Activated CD4-positive, alpha-beta T cell treated with anti-CD3 and anti-CD28 coated beads for 36 hours (primary cell): Measurements from ENCODE around the gene UBA3. TPM values are rescaled to one million over a fixed set of nuclear protein-coding genes. Genes with fewer than 3 reads are reported as not detected.

ENCODE experiments used
- ATAC-seq: fragments of 200-7000 bp; cut with Tn5 transposase; one replicate; pipeline ENCODE4 v1.10.0; 2021; ENCODE audit warnings: mild to moderate bottlenecking, moderate library complexity
- CTCF ChIA-PET: fragments of 350-600 bp; sonication (Branson Sonifier 250); formaldehyde crosslinking; loops from one replicate; lab custom pipeline; 2021; ENCODE audit warnings: antibody characterized with exemption; lab: Charles Lee
- POLR2A ChIA-PET: fragments of 350-600 bp; sonication (Branson Sonifier 250); formaldehyde crosslinking; loops from one replicate; lab custom pipeline; 2021; ENCODE audit warnings: antibody characterized with exemption, inconsistent platforms; lab: Charles Lee
- DNase-seq: peaks from one replicate; pipeline ENCODE4 v3.0.0-alpha.2; 2020
- H3K27ac Mint-ChIP-seq: one replicate; pipeline ENCODE4 v1.8.0; 2021; ENCODE audit warnings: mixed read lengths
- H3K27me3 Mint-ChIP-seq: one replicate; pipeline ENCODE4 v1.8.0; 2021; ENCODE audit warnings: mixed read lengths
- H3K36me3 Mint-ChIP-seq: one replicate; pipeline ENCODE4 v1.8.0; 2021; ENCODE audit warnings: low read depth, mixed read lengths
- H3K4me1 Mint-ChIP-seq: one replicate; pipeline ENCODE4 v1.8.0; 2021; ENCODE audit warnings: mixed read lengths
- H3K4me3 Mint-ChIP-seq: one replicate; pipeline ENCODE4 v1.8.0; 2021; ENCODE audit warnings: mild to moderate bottlenecking, moderate library complexity, mixed read lengths
- H3K9me3 Mint-ChIP-seq: one replicate; pipeline ENCODE4 v1.8.0; 2021; ENCODE audit warnings: low read depth, mixed read lengths
- intact Hi-C, 2 experiments: fragments of 100-400 bp; cut with DNase I in 1 of 2; cut with micrococcal nuclease in 1 of 2; formaldehyde crosslinking; loops; one replicate each; pipeline versions ENCODE4 v1.14.2 to v1.15.1; 2022 to 2024; cut with DNase I, micrococcal nuclease
- total RNA-seq, 2 experiments: library from RNA; stranded (reverse); gene quantifications; one replicate each; pipeline ENCODE4 v1.2.3, GENCODE V29; 2021

Gene UBA3
- total RNA-seq, 2 experiments from 2014 or later, result 59.5 to 72.2 TPM

- DNase-seq (no peak), ATAC-seq (no peak)
- Mint-ChIP-seq H3K36me3 (peaks cover 20% of the 10 kb centered on the region), H3K4me1 (peaks cover 24% of the 10 kb centered on the region), H3K9me3 (no peaks in the 10 kb centered on the region), H3K27ac (peak overlapping the region; percentile 81), H3K27me3 (no peaks in the 10 kb centered on the region), H3K4me3 (peak overlapping the region; percentile 77)
- ChIA-PET CTCF (interaction anchor here (0.7 to 1.3 kb wide), 5 partner anchors 9 to 265 kb away, joined by 3 to 6 read pairs (median 3); no protein-coding TSS in a partner anchor), POLR2A (interaction anchor here (0.6 to 0.8 kb wide), 2 partner anchors 12 to 1359 kb away, joined by 3 to 4 read pairs; no protein-coding TSS in a partner anchor)
- intact Hi-C loops, result loop anchor here (2.0 to 5.0 kb wide), 3 partner anchors 69 to 293 kb away; no protein-coding TSS in a partner anchor
Observed at GRCh38 chr3:69014022-69014580, 66.1 kb downstream of the UBA3 start.

DNA sequence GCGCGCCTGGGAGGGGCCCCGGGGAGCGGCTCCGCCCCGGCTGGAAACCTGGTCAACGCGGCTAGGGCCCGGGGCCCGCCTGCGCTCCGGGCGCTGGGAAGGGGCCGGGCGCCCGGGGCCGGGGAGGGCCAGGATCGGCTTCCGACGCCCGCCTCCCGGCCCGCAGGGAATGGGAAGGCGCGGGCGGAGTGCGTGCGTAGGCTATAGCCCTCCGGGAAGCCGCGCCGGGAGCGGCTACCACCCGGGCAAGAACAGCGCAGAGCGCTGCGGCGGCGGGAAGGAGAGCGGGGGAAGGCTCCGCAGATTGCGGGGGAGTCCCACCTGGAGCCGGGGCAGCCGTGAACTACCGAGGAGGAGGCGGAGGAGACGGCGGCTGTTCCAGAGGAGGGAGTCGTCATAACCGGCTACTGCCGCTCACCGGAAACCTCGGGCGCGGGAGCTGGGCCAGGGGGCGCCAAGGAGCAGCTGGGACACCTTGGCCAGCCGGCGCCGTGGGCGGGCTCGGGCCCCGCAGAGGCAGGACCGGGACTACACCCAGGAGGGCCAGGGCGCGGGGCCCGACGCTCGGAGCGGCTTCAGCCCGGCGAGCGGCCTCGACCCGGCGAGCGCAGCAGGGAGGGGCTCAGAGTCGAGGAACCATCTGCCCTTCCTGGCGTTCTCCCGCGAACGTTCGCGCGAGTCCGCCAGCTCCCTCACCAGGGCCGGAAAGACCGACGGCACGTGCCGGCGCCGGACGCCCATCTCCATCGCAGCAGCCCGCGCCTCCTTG lies 66.7 kb downstream of the UBA3 start, which contains the start of gene EOGT:
EOGT (minus strand) TSS at position 432 of the 769 bp plus-strand sequence. CDS start 3,838 bp downstream, outside the sequence.
- ChIA-PET CTCF (interaction anchor here (0.8 to 1.3 kb wide), 4 partner anchors 8 to 279 kb away, joined by 3 to 6 read pairs (median 3); no protein-coding TSS in a partner anchor), POLR2A (interaction anchor here (0.6 to 0.8 kb wide), 2 partner anchors 12 to 1358 kb away, joined by 3 to 4 read pairs; no protein-coding TSS in a partner anchor)
- peaks cover 21% of the 10 kb centered on the region for H3K36me3 Mint-ChIP-seq
- peaks cover 24% of the 10 kb centered on the region for H3K4me1 Mint-ChIP-seq
- peak within 1 kb of the TSS; percentile 77 for H3K4me3 Mint-ChIP-seq
- intact Hi-C loops, result loop anchor here (1.0 to 5.0 kb wide), 5 partner anchors 39 to 294 kb away; partner anchors contain the start of genes TMF1 (in 1 of the 2) and UBA3 (in 1 of the 2)
- peak within 1 kb of the TSS; percentile 82 for H3K27ac Mint-ChIP-seq
- H3K9me3 Mint-ChIP-seq, result no peaks in the 10 kb centered on the region
- no peaks in the 10 kb centered on the region for H3K27me3 Mint-ChIP-seq
- peak; percentile 88 for DNase-seq
- peak; percentile 85 for ATAC-seq

DNA sequence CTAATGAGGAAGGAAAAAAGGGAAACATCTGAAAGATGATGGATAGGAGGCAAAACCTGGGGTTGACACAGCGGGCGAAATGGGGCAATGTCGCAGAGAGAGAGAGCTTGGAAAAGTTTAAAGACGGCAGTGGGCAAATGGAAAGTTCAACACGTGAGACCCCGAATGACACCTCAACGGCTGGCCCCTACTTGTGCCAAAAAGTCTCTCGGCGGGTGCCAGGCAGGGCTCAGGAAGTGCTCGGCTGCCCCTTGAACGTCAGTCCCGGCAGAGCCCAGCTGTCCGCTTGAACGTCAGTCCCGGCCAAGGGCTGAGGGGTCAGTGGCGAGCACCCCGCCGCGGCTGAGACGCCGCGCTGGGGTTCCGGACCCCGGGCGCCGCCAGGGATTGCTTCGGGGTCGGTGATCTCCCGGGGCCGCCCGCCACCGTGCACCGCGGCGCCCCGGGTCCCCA lies 67.3 kb downstream of the UBA3 start:
- Mint-ChIP-seq H3K9me3 (no peaks in the 10 kb centered on the region), H3K27ac (peak overlapping the region; percentile 82)

GRCh38 chr3:69012100-69012799 lies 67.9 kb downstream of the UBA3 start:
- ChIA-PET POLR2A (no interaction called here), CTCF (interaction anchor here (0.6 to 1.9 kb wide), 6 partner anchors 10 to 299 kb away, joined by 3 to 5 read pairs (median 3); no protein-coding TSS in a partner anchor)
- no peaks in the 10 kb centered on the region for H3K27me3 Mint-ChIP-seq
- ATAC-seq (no peak), DNase-seq (no peak)
- H3K27ac Mint-ChIP-seq, result peak overlapping the region; percentile 82
- no peaks in the 10 kb centered on the region for H3K9me3 Mint-ChIP-seq
- peaks cover 19% of the 10 kb centered on the region for H3K36me3 Mint-ChIP-seq
- intact Hi-C loops, result loop anchor here in 1 of 2 experiments (2.0 to 5.0 kb wide), 3 partner anchors 69 to 295 kb away; partner anchors contain the start of gene UBA3
- peak overlapping the region; percentile 72 for H3K4me3 Mint-ChIP-seq
- H3K4me1 Mint-ChIP-seq, result peaks cover 24% of the 10 kb centered on the region

More for the DNA sequence above, 67.3 kb downstream of the UBA3 start:
- POLR2A ChIA-PET, result no interaction called here
- Mint-ChIP-seq H3K4me3 (peak overlapping the region; percentile 72), H3K27me3 (no peaks in the 10 kb centered on the region), H3K4me1 (peaks cover 24% of the 10 kb centered on the region), H3K36me3 (peaks cover 22% of the 10 kb centered on the region)
- CTCF ChIA-PET, result interaction anchor here (0.6 to 1.7 kb wide), 5 partner anchors 11 to 298 kb away, joined by 3 to 4 read pairs (median 3); no protein-coding TSS in a partner anchor
- ATAC-seq (peak; percentile 11), DNase-seq (peak; percentile 48)
- intact Hi-C loops, result loop anchor here in 1 of 2 experiments (1.0 to 5.0 kb wide), 4 partner anchors 39 to 294 kb away; partner anchors contain the start of genes TMF1 and UBA3

DNA sequence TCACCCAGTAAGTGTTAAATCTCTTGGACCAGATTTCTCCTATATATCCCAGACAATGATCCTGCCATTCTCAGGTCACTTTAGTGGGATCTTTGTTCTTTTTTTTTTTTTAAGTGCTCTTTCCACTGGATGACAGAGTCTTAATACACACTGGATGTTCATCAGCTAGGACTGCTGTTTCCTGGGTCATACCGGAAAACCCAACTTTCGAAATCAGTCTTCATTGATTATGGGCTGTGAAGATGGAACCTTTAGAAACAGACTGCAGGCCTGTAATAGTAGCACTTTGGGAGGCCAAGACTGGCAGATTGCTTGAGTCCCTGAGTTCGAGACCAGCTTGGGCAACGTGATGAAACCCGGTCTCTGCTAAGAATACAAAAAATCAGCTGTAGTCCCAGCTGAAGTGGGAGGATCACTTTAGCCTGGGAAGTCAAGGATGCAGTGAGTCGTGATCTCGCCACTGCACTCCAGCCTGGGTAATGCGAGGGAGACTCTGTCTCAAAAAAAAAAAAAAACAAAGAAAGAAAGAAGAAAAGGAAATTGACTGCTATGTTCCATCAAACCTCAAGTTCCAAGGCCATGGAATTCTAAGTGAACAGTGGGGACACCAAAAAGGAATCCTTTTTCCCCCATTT lies 69.0 kb downstream of the UBA3 start:
- Mint-ChIP-seq H3K36me3 (peaks cover 18% of the 10 kb centered on the region), H3K27ac (no peak overlapping the region), H3K4me1 (peaks cover 21% of the 10 kb centered on the region), H3K27me3 (no peaks in the 10 kb centered on the region), H3K9me3 (no peaks in the 10 kb centered on the region), H3K4me3 (no peak overlapping the region)
- no peak for ATAC-seq
- intact Hi-C loops, result loop anchor here in 1 of 2 experiments (5.0 kb wide), 2 partner anchors 191 to 296 kb away; no protein-coding TSS in a partner anchor
- ChIA-PET CTCF (interaction anchor here (1.1 to 1.9 kb wide), 4 partner anchors 9 to 110 kb away, joined by 3 to 5 read pairs (median 4); no protein-coding TSS in a partner anchor), POLR2A (no interaction called here)
- no peak for DNase-seq

GRCh38 chr3:69009559-69010410 lies 70.4 kb downstream of the UBA3 start:
- no peak overlapping the region for H3K27ac Mint-ChIP-seq
- POLR2A ChIA-PET, result interaction anchor here (0.7 kb wide), 2 partner anchors 10 to 38 kb away, joined by 3 to 7 read pairs; no protein-coding TSS in a partner anchor
- CTCF ChIA-PET, result interaction anchor here (1.9 kb wide), 1 partner anchor 9 kb away, joined by 5 read pairs; no protein-coding TSS in a partner anchor
- H3K36me3 Mint-ChIP-seq, result peaks cover 19% of the 10 kb centered on the region
- DNase-seq, result no peak
- H3K27me3 Mint-ChIP-seq, result no peaks in the 10 kb centered on the region
- intact Hi-C loops, result loop anchor here in 1 of 2 experiments (5.0 kb wide), 2 partner anchors 193 to 298 kb away; no protein-coding TSS in a partner anchor
- no peak overlapping the region for H3K4me3 Mint-ChIP-seq
- H3K9me3 Mint-ChIP-seq, result no peaks in the 10 kb centered on the region
- no peak for ATAC-seq
- H3K4me1 Mint-ChIP-seq, result peaks cover 16% of the 10 kb centered on the region

- DNase-seq, result no peak
- no peaks in the 10 kb centered on the region for H3K9me3 Mint-ChIP-seq
Observed at GRCh38 chr3:69008980-69009379, 71.2 kb downstream of the UBA3 start.

GRCh38 chr3:69005791-69006482 lies 74.2 kb downstream of the UBA3 start:
- Mint-ChIP-seq H3K9me3 (no peaks in the 10 kb centered on the region), H3K4me3 (no peak overlapping the region), H3K4me1 (peaks cover 1% of the 10 kb centered on the region), H3K27ac (no peak overlapping the region), H3K36me3 (peaks cover 23% of the 10 kb centered on the region), H3K27me3 (no peaks in the 10 kb centered on the region)
- ChIA-PET POLR2A (interaction anchor here (0.6 to 1.2 kb wide), 2 partner anchors 18 to 21 kb away, joined by 3 to 5 read pairs; no protein-coding TSS in a partner anchor), CTCF (interaction anchor here (0.7 to 1.2 kb wide), 3 partner anchors 8 to 770 kb away, joined by 3 to 6 read pairs (median 4); partner anchors contain the start of gene EOGT)
- DNase-seq (no peak), ATAC-seq (no peak)
- intact Hi-C loops, result no loop called here

More at GRCh38 chr3:69008980-69009379, 71.2 kb downstream of the UBA3 start:
- peaks cover 10% of the 10 kb centered on the region for H3K4me1 Mint-ChIP-seq
- no peaks in the 10 kb centered on the region for H3K27me3 Mint-ChIP-seq
- H3K27ac Mint-ChIP-seq, result no peak overlapping the region
- intact Hi-C loops, result no loop called here
- CTCF ChIA-PET, result no interaction called here
- POLR2A ChIA-PET, result interaction anchor here (0.7 kb wide), 1 partner anchor 11 kb away, joined by 7 read pairs; no protein-coding TSS in a partner anchor
- peaks cover 19% of the 10 kb centered on the region for H3K36me3 Mint-ChIP-seq
- no peak overlapping the region for H3K4me3 Mint-ChIP-seq
- ATAC-seq, result no peak
